Hair follicular keratinocyte (primary cell): Measurements from ENCODE around the gene IL13. TPM values are rescaled to one million over a fixed set of nuclear protein-coding genes. Genes with fewer than 3 reads are reported as not detected.

Experiments used
- total RNA-seq: library from RNA; depleted of rRNA; stranded (reverse); fragments of >200 nt; gene quantifications from 2 replicates; pipeline ENCODE4 v1.2.3, GENCODE V29; 2015

Gene IL13
- total RNA-seq = not detected in 2 replicates

DNA sequence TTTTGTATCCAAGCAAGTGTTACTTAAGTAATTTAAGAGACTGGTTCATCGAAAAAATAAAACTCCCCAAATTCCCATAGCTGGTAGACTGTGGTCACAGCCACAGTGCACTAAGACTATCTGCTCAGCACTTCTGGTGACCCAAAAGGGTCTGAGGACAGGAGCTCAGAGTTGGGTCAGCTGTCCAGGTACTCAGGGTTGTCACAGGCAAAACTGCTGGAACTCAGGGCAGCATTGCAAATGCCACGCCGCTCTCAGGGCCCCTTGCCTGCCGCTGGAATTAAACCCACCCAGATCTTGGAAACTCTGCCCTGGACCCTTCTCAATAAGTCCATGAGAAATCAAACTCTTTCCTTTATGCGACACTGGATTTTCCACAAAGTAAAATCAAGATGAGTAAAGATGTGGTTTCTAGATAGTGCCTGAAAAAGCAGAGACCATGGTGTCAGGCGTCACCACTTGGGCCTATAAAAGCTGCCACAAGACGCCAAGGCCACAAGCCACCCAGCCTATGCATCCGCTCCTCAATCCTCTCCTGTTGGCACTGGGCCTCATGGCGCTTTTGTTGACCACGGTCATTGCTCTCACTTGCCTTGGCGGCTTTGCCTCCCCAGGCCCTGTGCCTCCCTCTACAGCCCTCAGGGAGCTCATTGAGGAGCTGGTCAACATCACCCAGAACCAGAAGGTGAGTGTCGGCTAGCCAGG, at the start of gene IL13:
TSS of gene IL13 (plus strand) at position 498 of the 705 bp plus-strand sequence. CDS start at position 512, 14 bp downstream.

DNA sequence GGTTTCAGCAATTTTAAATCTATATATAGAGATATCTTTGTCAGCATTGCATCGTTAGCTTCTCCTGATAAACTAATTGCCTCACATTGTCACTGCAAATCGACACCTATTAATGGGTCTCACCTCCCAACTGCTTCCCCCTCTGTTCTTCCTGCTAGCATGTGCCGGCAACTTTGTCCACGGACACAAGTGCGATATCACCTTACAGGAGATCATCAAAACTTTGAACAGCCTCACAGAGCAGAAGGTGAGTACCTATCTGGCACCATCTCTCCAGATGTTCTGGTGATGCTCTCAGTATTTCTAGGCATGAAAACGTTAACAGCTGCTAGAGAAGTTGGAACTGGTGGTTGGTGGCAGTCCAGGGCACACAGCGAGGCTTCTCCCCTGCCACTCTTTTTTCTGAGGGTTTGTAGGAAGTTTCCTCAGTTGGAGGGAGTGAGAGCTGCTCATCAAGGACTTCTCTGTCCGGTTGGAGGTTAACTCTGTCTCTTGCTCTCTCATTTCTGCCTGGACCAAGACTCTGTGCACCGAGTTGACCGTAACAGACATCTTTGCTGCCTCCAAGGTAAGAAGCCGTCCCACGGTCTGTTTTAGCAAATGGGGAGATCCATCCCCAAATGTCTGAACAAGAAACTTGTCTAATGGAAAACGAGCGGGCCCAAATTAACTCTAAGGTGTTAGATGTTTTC, 16.1 kb downstream of the IL13 start, which contains the start of gene IL4:
TSS of gene IL4 (plus strand) at position 51 of the 692 bp plus-strand sequence. CDS start at position 113, 62 bp downstream.

Other genes starting within 250 kb of the IL13 start
- gene IRF1, start 167.4 kb upstream of the IL13 start, total RNA-seq = 13.1 and 13.8 TPM in 2 replicates
- not detected in 2 replicates for gene IL5, start 114.7 kb upstream of the IL13 start, total RNA-seq
- gene RAD50, start 101.2 kb upstream of the IL13 start, total RNA-seq = 15.3 and 22.3 TPM in 2 replicates
- gene IL4, start 15.8 kb downstream of the IL13 start, total RNA-seq = not detected in 2 replicates
- gene KIF3A, start 79.4 kb downstream of the IL13 start, total RNA-seq = 6.0 and 6.6 TPM in 2 replicates
- gene CCNI2, start 89.3 kb downstream of the IL13 start, total RNA-seq = 0.16 and 0.30 TPM in 2 replicates
- gene SEPTIN8, start 119.1 kb downstream of the IL13 start, total RNA-seq = 29.7 and 32.7 TPM in 2 replicates
- not detected in 2 replicates for gene SOWAHA, start 155.1 kb downstream of the IL13 start, total RNA-seq
- gene SHROOM1, start 172.5 kb downstream of the IL13 start, total RNA-seq = 5.3 and 11.2 TPM in 2 replicates
- 0.42 TPM in 1 of 2 replicates, not detected in the other for gene GDF9, start 208.3 kb downstream of the IL13 start, total RNA-seq
- gene UQCRQ, start 208.5 kb downstream of the IL13 start, total RNA-seq = 221 and 284 TPM in 2 replicates
- gene LEAP2, start 215.5 kb downstream of the IL13 start, total RNA-seq = 0.16 and 1.8 TPM in 2 replicates